IgD-negative memory B cell (primary cell): Measurements from ENCODE around the gene MYO5C. TPM values are rescaled to one million over a fixed set of nuclear protein-coding genes. Genes with fewer than 3 reads are reported as not detected.

Source experiments
- polyA plus RNA-seq: library from polyadenylated mRNA; unstranded; fragments of 300-500 nt; fragmentation: Illumina TruSeq; gene quantifications from one replicate; pipeline ENCODE4 v1.2.3, GENCODE V29; 2021

The MYO5C gene
- polyA plus RNA-seq, 1 donor from 2014 or later: 0.88 TPM

Other genes with a start within 250 kb of the MYO5C start
- 0.59 TPM for gene BCL2L10, start 183.0 kb downstream of the MYO5C start, polyA plus RNA-seq
- gene GNB5, start 104.4 kb downstream of the MYO5C start, polyA plus RNA-seq: 83.2 TPM
- 16.7 TPM for gene MYO5A, start 233.1 kb upstream of the MYO5C start, polyA plus RNA-seq